Prostate gland (tissue), 2 donors: Measurements from ENCODE around the gene GRK7.

Experiments used
- CTCF ChIP-seq, 4 experiments: fragments of 200-600 bp in 2 of 4; fragments of 450-650 bp in 2 of 4; sonication (generic) in 2 of 4; IDR thresholded peaks; 1 replicate in 3 of 4; 2 replicates in 1 of 4; pipeline ENCODE4 v1.5.1; 2016 to 2019; ENCODE audit warnings: antibody characterized with exemption in 4 of 4, mild to moderate bottlenecking in 2 of 4, moderate library complexity in 2 of 4
- POLR2A ChIP-seq: fragments of 450-650 bp; IDR thresholded peaks from one replicate; pipeline ENCODE4 v1.6.1; 2016; ENCODE audit warnings: antibody characterized with exemption, mild to moderate bottlenecking

- no peak for TF ChIP-seq CTCF (IDR thresholded peaks at IDR 0.05)
- no peak for TF ChIP-seq POLR2A
Measured at GRCh38 chr3:141722648-141723047, 40.6 kb upstream of the GRK7 start.
